ENCODE data around the gene PHKA1. TPM values are rescaled to one million over a fixed set of nuclear protein-coding genes. Genes with fewer than 3 reads are reported as not detected.

Gene PHKA1
- total and polyA plus RNA-seq, 2 donors (not counting 3 experiments of a cell fraction or from before 2014, with no cell fraction given): 3.3 to 5.5 TPM

DNA sequence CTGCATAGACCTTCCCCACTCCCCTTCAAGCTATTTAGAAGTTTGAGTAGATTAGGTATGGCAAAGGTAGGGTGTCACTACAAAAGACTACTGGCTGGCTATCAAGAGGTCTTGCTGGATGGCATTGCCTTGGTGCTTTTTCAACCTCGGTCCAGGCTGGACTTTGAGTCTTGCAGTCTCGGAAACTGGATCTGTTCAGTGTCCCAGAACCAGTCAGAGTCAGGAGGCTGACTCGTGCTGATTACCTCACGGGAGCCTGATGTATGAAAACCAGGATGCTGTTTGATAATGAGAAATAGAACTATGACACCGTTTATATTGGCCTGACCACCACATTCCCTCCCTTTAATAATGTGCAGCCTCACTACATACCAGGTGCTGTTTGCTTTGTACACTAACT is 2.7 kb upstream of the PHKA1 start:
- DNase-seq (ENCODE audit: low read depth, low spot score) (no peak), FAIRE-seq (no peak)
- intact Hi-C loops (cut with micrococcal nuclease): no loop called here
- Histone ChIP-seq H3K4me2 (ENCODE audit: insufficient read depth, low read length) (no peak overlapping the region), H3K27me3 (ENCODE audit: control insufficient read depth in 2 of 2, insufficient read depth in 2 of 2, low read length in 2 of 2) (no peaks in the 10 kb centered on the region), H3K9ac (replicated peaks; ENCODE audit: extremely low read depth, insufficient read depth, low read length) (no peak overlapping the region), H3K79me2 (ENCODE audit: control insufficient read depth, insufficient read depth, low read length) (no peaks in the 10 kb centered on the region), H4K20me1 (replicated peaks; ENCODE audit: control insufficient read depth, extremely low read depth, insufficient read depth, low read length) (no peaks in the 10 kb centered on the region), H3K36me3 (ENCODE audit: control insufficient read depth in 2 of 2, extremely low read depth in 1 of 2, insufficient read depth in 2 of 2, low read length in 2 of 2) (no peaks in the 10 kb centered on the region), H2AFZ (ENCODE audit: low read depth, low read length) (no peak overlapping the region), H3K9me3 (replicated peaks; ENCODE audit: control insufficient read depth, insufficient read depth, low read length) (no peaks in the 10 kb centered on the region), H3K27ac (ENCODE audit: insufficient read depth, low read depth, low read length) (no peak overlapping the region), H3K4me3 (replicated peaks in 1 of 3; ENCODE audit: insufficient read depth in 1 of 3, low read depth in 1 of 3, low read length in 3 of 3) (no peak overlapping the region), H3K4me1 (ENCODE audit: control insufficient read depth, extremely low read depth, insufficient read depth, low read length) (peaks cover 10% of the 10 kb centered on the region), H3K9me1 (replicated peaks; ENCODE audit: control insufficient read depth, extremely low read depth, insufficient read depth, low read length) (no peaks in the 10 kb centered on the region)
- POLR2A ChIA-PET: no interaction called here
- CTCF ChIA-PET: no interaction called here
- no peak for TF ChIP-seq GATA2 (IDR thresholded peaks at IDR 0.05; ENCODE audit: insufficient read depth, insufficient read length, low read depth, low read length)
- TF ChIP-seq CTCF (IDR thresholded peaks at IDR 0.05; ENCODE audit: extremely low read depth in 1 of 2, insufficient read depth in 1 of 2, low read depth in 1 of 2, low read length in 2 of 2): no peak
- TF ChIP-seq EZH2 (IDR thresholded peaks at IDR 0.05; ENCODE audit: borderline replicate concordance, low read depth, low read length, severe bottlenecking): no peak
- no peak for TF ChIP-seq POLR2AphosphoS5 (IDR thresholded peaks at IDR 0.05; ENCODE audit: insufficient read depth, low read depth, low read length)
- no peak for TF ChIP-seq POLR2A (IDR thresholded peaks at IDR 0.05; ENCODE audit: low read depth, low read length)
- no TSS peak for BruUV-seq (replicated peaks)
- dilution Hi-C loops (cut with MboI; ENCODE audit: extremely low pct_ligation_motif_present, low sequenced_read_pairs): no loop called here

GRCh38 chrX:72715546-72715945 is 1.4 kb upstream of the PHKA1 start:
- Histone ChIP-seq H3K9ac (replicated peaks; ENCODE audit: extremely low read depth, insufficient read depth, low read length) (no peak overlapping the region), H3K9me1 (replicated peaks; ENCODE audit: control insufficient read depth, extremely low read depth, insufficient read depth, low read length) (no peaks in the 10 kb centered on the region), H3K36me3 (ENCODE audit: control insufficient read depth in 2 of 2, extremely low read depth in 1 of 2, insufficient read depth in 2 of 2, low read length in 2 of 2) (no peaks in the 10 kb centered on the region), H3K9me3 (replicated peaks; ENCODE audit: control insufficient read depth, insufficient read depth, low read length) (no peaks in the 10 kb centered on the region), H3K4me3 (replicated peaks in 1 of 3; ENCODE audit: insufficient read depth in 1 of 3, low read depth in 1 of 3, low read length in 3 of 3) (no peak overlapping the region), H3K27ac (ENCODE audit: insufficient read depth, low read depth, low read length) (no peak overlapping the region), H3K4me2 (ENCODE audit: insufficient read depth, low read length) (no peak overlapping the region), H2AFZ (ENCODE audit: low read depth, low read length) (no peak overlapping the region), H3K79me2 (ENCODE audit: control insufficient read depth, insufficient read depth, low read length) (no peaks in the 10 kb centered on the region), H3K27me3 (ENCODE audit: control insufficient read depth in 2 of 2, insufficient read depth in 2 of 2, low read length in 2 of 2) (no peaks in the 10 kb centered on the region), H3K4me1 (ENCODE audit: control insufficient read depth, extremely low read depth, insufficient read depth, low read length) (peaks cover 10% of the 10 kb centered on the region), H4K20me1 (replicated peaks; ENCODE audit: control insufficient read depth, extremely low read depth, insufficient read depth, low read length) (no peaks in the 10 kb centered on the region)
- dilution Hi-C loops (cut with MboI; ENCODE audit: extremely low pct_ligation_motif_present, low sequenced_read_pairs) (no loop called here), intact Hi-C loops (cut with micrococcal nuclease) (no loop called here)
- ChIA-PET POLR2A (no interaction called here), CTCF (no interaction called here)
- TF ChIP-seq, protein P1, sequence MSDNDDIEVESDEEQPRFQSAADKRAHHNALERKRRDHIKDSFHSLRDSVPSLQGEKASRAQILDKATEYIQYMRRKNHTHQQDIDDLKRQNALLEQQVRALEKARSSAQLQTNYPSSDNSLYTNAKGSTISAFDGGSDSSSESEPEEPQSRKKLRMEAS (IDR thresholded peaks at IDR 0.05; ENCODE audit: insufficient read depth, insufficient read length): no peak
- no peak for TF ChIP-seq CTCF (IDR thresholded peaks at IDR 0.05; ENCODE audit: extremely low read depth in 1 of 2, insufficient read depth in 1 of 2, low read depth in 1 of 2, low read length in 2 of 2)
- no peak for TF ChIP-seq EZH2 (IDR thresholded peaks at IDR 0.05; ENCODE audit: borderline replicate concordance, low read depth, low read length, severe bottlenecking)
- TF ChIP-seq POLR2AphosphoS5 (IDR thresholded peaks at IDR 0.05; ENCODE audit: insufficient read depth, low read depth, low read length): no peak
- no peak for TF ChIP-seq FOS (IDR thresholded peaks at IDR 0.05; ENCODE audit: borderline replicate concordance, insufficient read depth, low read length)
- no peak for TF ChIP-seq POLR2A (IDR thresholded peaks at IDR 0.05; ENCODE audit: low read depth, low read length)
- TF ChIP-seq JUN (IDR thresholded peaks at IDR 0.05; ENCODE audit: borderline replicate concordance, insufficient read depth, insufficient read length, low read depth): no peak
- TF ChIP-seq MYC (IDR thresholded peaks at IDR 0.05; ENCODE audit: low read depth, low read length): no peak
- TF ChIP-seq GATA2 (IDR thresholded peaks at IDR 0.05; ENCODE audit: insufficient read depth, insufficient read length, low read depth, low read length): no peak
- no peak for DNase-seq (ENCODE audit: low read depth, low spot score)
- BruUV-seq (replicated peaks): no TSS peak
- no peak for FAIRE-seq

Data from endothelial cell of umbilical vein (primary cell).